Peyer's patch (tissue), 4 donors: Measurements from ENCODE around the gene BRD3.

ENCODE experiments used
- POLR2A ChIP-seq, 2 donors: fragments of 450-650 bp; IDR thresholded peaks; one replicate each; pipeline ENCODE4 v1.5.1; 2017; ENCODE audit warnings: antibody characterized with exemption in 2 of 2, mild to moderate bottlenecking in 2 of 2, moderate library complexity in 2 of 2
- TF ChIP-seq, protein P1 (sequence below), 6 experiments: fragments of 450-650 bp in 4 of 6; fragments of 200-600 bp in 2 of 6; sonication (generic) in 1 of 6; IDR thresholded peaks; one replicate each; pipeline ENCODE4 v1.5.1; 2017 to 2019; ENCODE audit warnings: antibody characterized with exemption in 6 of 6, mild to moderate bottlenecking in 3 of 6, moderate library complexity in 1 of 6

- no peak for TF ChIP-seq POLR2A (IDR thresholded peaks at IDR 0.05)
- TF ChIP-seq, protein P1, sequence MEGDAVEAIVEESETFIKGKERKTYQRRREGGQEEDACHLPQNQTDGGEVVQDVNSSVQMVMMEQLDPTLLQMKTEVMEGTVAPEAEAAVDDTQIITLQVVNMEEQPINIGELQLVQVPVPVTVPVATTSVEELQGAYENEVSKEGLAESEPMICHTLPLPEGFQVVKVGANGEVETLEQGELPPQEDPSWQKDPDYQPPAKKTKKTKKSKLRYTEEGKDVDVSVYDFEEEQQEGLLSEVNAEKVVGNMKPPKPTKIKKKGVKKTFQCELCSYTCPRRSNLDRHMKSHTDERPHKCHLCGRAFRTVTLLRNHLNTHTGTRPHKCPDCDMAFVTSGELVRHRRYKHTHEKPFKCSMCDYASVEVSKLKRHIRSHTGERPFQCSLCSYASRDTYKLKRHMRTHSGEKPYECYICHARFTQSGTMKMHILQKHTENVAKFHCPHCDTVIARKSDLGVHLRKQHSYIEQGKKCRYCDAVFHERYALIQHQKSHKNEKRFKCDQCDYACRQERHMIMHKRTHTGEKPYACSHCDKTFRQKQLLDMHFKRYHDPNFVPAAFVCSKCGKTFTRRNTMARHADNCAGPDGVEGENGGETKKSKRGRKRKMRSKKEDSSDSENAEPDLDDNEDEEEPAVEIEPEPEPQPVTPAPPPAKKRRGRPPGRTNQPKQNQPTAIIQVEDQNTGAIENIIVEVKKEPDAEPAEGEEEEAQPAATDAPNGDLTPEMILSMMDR (IDR thresholded peaks at IDR 0.05), result no peak
Observed at GRCh38 chr9:134014946-134015345, 52.9 kb downstream of the BRD3 start.
